Endodermal cell (in vitro differentiated cells): Measurements from ENCODE around the gene SPRING1. TPM values are rescaled to one million over a fixed set of nuclear protein-coding genes. Genes with fewer than 3 reads are reported as not detected.
"Not testable (repeated sequence)": the region's sequence is repeated elsewhere in the genome, so short reads cannot be mapped to it uniquely, and the experiment has no call there.

Experiments used
- DNase-seq: peaks from one replicate; pipeline ENCODE4 v3.0.0-alpha.2; 2017
- H3K27ac ChIP-seq: 2 replicates; pipeline ENCODE4 v1.5.1; 2013; ENCODE audit warnings: mild to moderate bottlenecking, low read depth, low read length, moderate library complexity
- H3K27me3 ChIP-seq: 2 replicates; pipeline ENCODE4 v1.6.1; 2013; ENCODE audit warnings: mild to moderate bottlenecking, low read length, moderate library complexity; ENCODE audit not compliant: insufficient read depth, control insufficient read depth, poor library complexity, severe bottlenecking
- H3K36me3 ChIP-seq: 2 replicates; pipeline ENCODE4 v1.7.0; 2013; ENCODE audit warnings: mild to moderate bottlenecking, low read length, moderate library complexity; ENCODE audit not compliant: control insufficient read depth, insufficient read depth
- H3K4me1 ChIP-seq: one replicate; pipeline ENCODE4 v1.7.0; 2013; ENCODE audit warnings: low read length; ENCODE audit not compliant: control insufficient read depth, insufficient read depth
- H3K4me3 ChIP-seq: 2 replicates; pipeline ENCODE4 v1.5.1; 2013; ENCODE audit warnings: mild to moderate bottlenecking, low read length, moderate library complexity
- H3K9ac ChIP-seq: 2 replicates; pipeline ENCODE4 v1.6.1; 2013; ENCODE audit warnings: mild to moderate bottlenecking, low read length, moderate library complexity; ENCODE audit not compliant: poor library complexity, severe bottlenecking; ENCODE audit errors: extremely low read depth
- H3K9me3 ChIP-seq: 2 replicates; pipeline ENCODE4 v1.6.1; 2013; ENCODE audit warnings: mild to moderate bottlenecking, low read length, moderate library complexity; ENCODE audit not compliant: control insufficient read depth
- H3K27ac Mint-ChIP-seq: 2 replicates; pipeline ENCODE4 v1.8.0; 2020; ENCODE audit warnings: mixed read lengths
- H3K27me3 Mint-ChIP-seq: 2 replicates; pipeline ENCODE4 v1.8.0; 2021; ENCODE audit warnings: mild to moderate bottlenecking, mixed read lengths; ENCODE audit not compliant: insufficient read depth
- H3K36me3 Mint-ChIP-seq: 2 replicates; pipeline ENCODE4 v1.8.0; 2020; ENCODE audit warnings: low read depth, mixed read lengths
- H3K4me1 Mint-ChIP-seq: 2 replicates; pipeline ENCODE4 v1.8.0; 2020; ENCODE audit warnings: mixed read lengths
- H3K4me3 Mint-ChIP-seq: 2 replicates; pipeline ENCODE4 v1.8.0; 2020; ENCODE audit warnings: mild to moderate bottlenecking, moderate library complexity, mixed read lengths
- H3K9me3 Mint-ChIP-seq: 2 replicates; pipeline ENCODE4 v1.8.0; 2020; ENCODE audit warnings: mild to moderate bottlenecking, mixed read lengths
- WGBS, 2 experiments: methylation state at CpG; one replicate each; pipeline versions ENCODE4 v1.1.5 to v1.1.7; 2013; ENCODE audit warnings: missing lambda C conversion rate in 2 of 2, mixed read lengths in 1 of 2; ENCODE audit not compliant: insufficient coverage in 1 of 2, insufficient read length in 1 of 2; 5-methylcytosine and 5-hydroxymethylcytosine counted together
- total RNA-seq, 2 donors: library from RNA; stranded (reverse); fragmentation: NEBNext Ultra II Directional in 1 of 2; extraction: Animal tissue kit (Norgen Biotek cat#: 25700) in 1 of 2; gene quantifications; 2 replicates in 1 of 2; 3 replicates in 1 of 2; pipeline ENCODE4 v1.2.1, GENCODE V29; 2021
- TF ChIP-seq, protein P1 (sequence below): fragments of 200-600 bp; sonication (generic); conservative IDR thresholded peaks from 2 replicates; pipeline ENCODE4 v1.5.0; 2021; ENCODE audit warnings: antibody characterized with exemption, mild to moderate bottlenecking

Gene SPRING1
- total RNA-seq, 2 donors from 2014 or later = 81.7 to 108 TPM

DNA sequence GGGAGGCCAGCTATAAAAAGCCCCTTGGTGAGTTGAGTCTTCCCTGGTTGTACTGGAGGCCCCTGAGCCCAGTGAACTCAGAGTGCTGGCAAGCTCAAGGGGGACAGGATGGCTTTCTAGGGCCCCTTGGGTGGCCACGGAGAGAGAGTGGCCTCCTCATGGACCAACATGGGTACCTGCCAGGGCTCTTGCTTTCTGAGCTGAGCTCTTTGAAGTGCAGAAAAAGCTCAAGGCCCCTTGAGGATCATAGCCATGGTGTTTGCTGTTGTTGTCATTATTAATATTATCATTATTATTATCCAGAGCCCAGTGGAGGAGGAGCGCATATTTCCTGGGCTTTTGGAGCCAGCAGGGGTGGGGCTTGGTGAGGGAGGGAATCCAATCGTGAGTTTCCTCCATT is 6.9 kb upstream of the SPRING1 start:
- Histone ChIP-seq H3K27ac (no peak overlapping the region), H3K4me1 (no peaks in the 10 kb centered on the region), H3K9me3 (no peaks in the 10 kb centered on the region), H3K36me3 (peaks cover 5% of the 10 kb centered on the region), H3K27me3 (no peaks in the 10 kb centered on the region), H3K4me3 (no peak overlapping the region), H3K9ac (no peak overlapping the region)
- H3K4me1 Mint-ChIP-seq = no peaks in the 10 kb centered on the region
- H3K36me3 Mint-ChIP-seq = peaks cover 22% of the 10 kb centered on the region
- WGBS, 2 experiments = 88 to 100% methylated on average over 1 to 3 of the region's 3 CpGs
- TF ChIP-seq, protein P1, sequence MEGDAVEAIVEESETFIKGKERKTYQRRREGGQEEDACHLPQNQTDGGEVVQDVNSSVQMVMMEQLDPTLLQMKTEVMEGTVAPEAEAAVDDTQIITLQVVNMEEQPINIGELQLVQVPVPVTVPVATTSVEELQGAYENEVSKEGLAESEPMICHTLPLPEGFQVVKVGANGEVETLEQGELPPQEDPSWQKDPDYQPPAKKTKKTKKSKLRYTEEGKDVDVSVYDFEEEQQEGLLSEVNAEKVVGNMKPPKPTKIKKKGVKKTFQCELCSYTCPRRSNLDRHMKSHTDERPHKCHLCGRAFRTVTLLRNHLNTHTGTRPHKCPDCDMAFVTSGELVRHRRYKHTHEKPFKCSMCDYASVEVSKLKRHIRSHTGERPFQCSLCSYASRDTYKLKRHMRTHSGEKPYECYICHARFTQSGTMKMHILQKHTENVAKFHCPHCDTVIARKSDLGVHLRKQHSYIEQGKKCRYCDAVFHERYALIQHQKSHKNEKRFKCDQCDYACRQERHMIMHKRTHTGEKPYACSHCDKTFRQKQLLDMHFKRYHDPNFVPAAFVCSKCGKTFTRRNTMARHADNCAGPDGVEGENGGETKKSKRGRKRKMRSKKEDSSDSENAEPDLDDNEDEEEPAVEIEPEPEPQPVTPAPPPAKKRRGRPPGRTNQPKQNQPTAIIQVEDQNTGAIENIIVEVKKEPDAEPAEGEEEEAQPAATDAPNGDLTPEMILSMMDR = no peak
- DNase-seq = no peak
- no peak overlapping the region for H3K27ac Mint-ChIP-seq
- no peak overlapping the region for H3K4me3 Mint-ChIP-seq
- H3K9me3 Mint-ChIP-seq = no peaks in the 10 kb centered on the region
- no peaks in the 10 kb centered on the region for H3K27me3 Mint-ChIP-seq

- not testable (repeated sequence) for H3K4me1 Mint-ChIP-seq, H3K4me3 ChIP-seq, H3K9me3 Mint-ChIP-seq, H3K36me3 ChIP-seq, H3K9ac ChIP-seq, H3K27me3 Mint-ChIP-seq, H3K4me3 Mint-ChIP-seq, H3K4me1 ChIP-seq, H3K27ac Mint-ChIP-seq, H3K9me3 ChIP-seq, H3K27me3 ChIP-seq, H3K27ac ChIP-seq
- 87 to 100% methylated on average over 1 of the region's 2 CpGs for whole genome bisulfite sequencing, 2 experiments
- H3K36me3 Mint-ChIP-seq = peaks cover 20% of the 10 kb centered on the region
- DNase-seq = peak; percentile 17
Observed at GRCh38 chr12:116742787-116743186, 4.9 kb upstream of the SPRING1 start.

DNA sequence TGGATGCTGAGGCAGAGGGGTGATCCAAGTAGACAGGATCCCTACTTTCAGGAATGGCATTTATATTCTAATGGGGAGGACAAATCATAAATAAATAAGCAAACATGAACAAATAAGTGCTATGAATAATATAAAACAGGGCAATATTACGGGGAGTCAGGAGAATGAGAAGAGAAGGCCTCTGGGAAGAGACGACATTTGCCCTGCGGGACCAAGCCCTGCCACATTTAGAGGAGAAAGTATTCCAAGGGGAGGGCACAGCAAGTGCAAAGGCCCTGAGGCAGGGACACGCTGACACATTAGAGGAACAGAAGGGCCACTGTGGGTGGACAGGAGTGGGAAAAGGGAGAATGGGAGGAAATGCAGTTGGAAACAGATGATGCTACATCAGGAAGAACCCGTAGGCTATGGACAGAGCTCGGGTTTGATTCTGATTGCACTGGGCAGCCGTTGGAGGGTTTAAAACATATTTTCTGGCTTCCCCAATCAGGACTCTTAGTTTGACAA is 1.6 kb upstream of the SPRING1 start:
- Mint-ChIP-seq H3K36me3 (peaks cover 23% of the 10 kb centered on the region), H3K27me3 (no peaks in the 10 kb centered on the region), H3K27ac (no peak overlapping the region), H3K4me1 (peaks cover 5% of the 10 kb centered on the region), H3K9me3 (no peaks in the 10 kb centered on the region), H3K4me3 (peak overlapping the region; percentile 79)
- no peaks in the 10 kb centered on the region for H3K9me3 ChIP-seq
- peaks cover 12% of the 10 kb centered on the region for H3K36me3 ChIP-seq
- peak; percentile 29 for DNase-seq
- peak overlapping the region; percentile 86 for H3K4me3 ChIP-seq
- no peaks in the 10 kb centered on the region for H3K27me3 ChIP-seq
- H3K27ac ChIP-seq = no peak overlapping the region
- 94 to 100% methylated on average over 7 of the region's 7 CpGs for WGBS, 2 experiments
- H3K9ac ChIP-seq = no peak overlapping the region
- TF ChIP-seq, protein P1 = no peak
- no peaks in the 10 kb centered on the region for H3K4me1 ChIP-seq
